Right lung (tissue), 10 donors: ENCODE data around the gene ARPC1B. TPM values are rescaled to one million over a fixed set of nuclear protein-coding genes. Genes with fewer than 3 reads are reported as not detected.
"Not testable (repeated sequence)": the region's sequence is repeated elsewhere in the genome, so short reads cannot be mapped to it uniquely, and the experiment has no call there.

ENCODE experiments used
- DNase-seq, 2 donors: peaks; one replicate each; pipeline ENCODE4 v3.0.0-alpha.2; 2013
- long read RNA-seq, 8 donors: transcript quantifications; one replicate each; lab custom pipeline, GENCODE V29; 2026
- polyA plus RNA-seq, 5 donors: library from polyadenylated mRNA; unstranded; fragments of 120-200 nt; gene quantifications; one replicate each; pipeline versions ENCODE4 v1.2.1 to v1.2.3, GENCODE V29; 2013; ENCODE audit warnings: inconsistent platforms in 1 of 5, low replicate concordance in 1 of 5; ENCODE audit not compliant: insufficient read length in 5 of 5, insufficient read depth in 1 of 5

The ARPC1B gene
- 10 to 100 TPM; 37.4 to 63.7 (median 41.3) TPM for polyA plus RNA-seq
- long read RNA-seq, donor 1, transcript ARPC1B-217 (5 exons, 945 nt), result minor isoform, 5 of 49 reads
- long read RNA-seq, donor 1, transcript ARPC1B-201 (10 exons, 1,564 nt), result major isoform, 32 of 49 reads
- long read RNA-seq, donor 1, partial matches to known transcripts, result 9 of 49 reads
- long read RNA-seq, donor 1, other reads (novel, unspliced or antisense), result 0 of 49 reads
- long read RNA-seq, donor 2, transcript ARPC1B-201 (10 exons, 1,564 nt), result major isoform, 21 of 111 reads
- long read RNA-seq, donor 2, partial matches to known transcripts, result 34 of 111 reads
- long read RNA-seq, donor 2, other reads (novel, unspliced or antisense), result 55 of 111 reads
- long read RNA-seq, donor 3, transcript ARPC1B-201 (10 exons, 1,564 nt), result major isoform, 16 of 177 reads
- long read RNA-seq, donor 3, partial matches to known transcripts, result 103 of 177 reads
- long read RNA-seq, donor 3, other reads (novel, unspliced or antisense), result 52 of 177 reads
- long read RNA-seq, donor 4, transcript ARPC1B-201 (10 exons, 1,564 nt), result major isoform, 5 of 7 reads
- long read RNA-seq, donor 4, partial matches to known transcripts, result 0 of 7 reads
- long read RNA-seq, donor 4, other reads (novel, unspliced or antisense), result 0 of 7 reads
- long read RNA-seq, donor 5, transcript ARPC1B-201 (10 exons, 1,564 nt), result major isoform, 28 of 166 reads
- long read RNA-seq, donor 5, partial matches to known transcripts, result 66 of 166 reads
- long read RNA-seq, donor 5, other reads (novel, unspliced or antisense), result 69 of 166 reads
- long read RNA-seq, donor 6, transcript ARPC1B-201 (10 exons, 1,564 nt), result major isoform, 22 of 293 reads
- long read RNA-seq, donor 6, partial matches to known transcripts, result 189 of 293 reads
- long read RNA-seq, donor 6, other reads (novel, unspliced or antisense), result 77 of 293 reads
- long read RNA-seq, donor 7, transcript ARPC1B-201 (10 exons, 1,564 nt), result major isoform, 18 of 20 reads
- long read RNA-seq, donor 7, partial matches to known transcripts, result 0 of 20 reads
- long read RNA-seq, donor 7, other reads (novel, unspliced or antisense), result 0 of 20 reads
- long read RNA-seq, donor 8, partial matches to known transcripts, result 0 of 4 reads
- long read RNA-seq, donor 8, other reads (novel, unspliced or antisense), result 0 of 4 reads

GRCh38 chr7:99374111-99375064, at the start of gene ARPC1B:
ARPC1B (plus strand) TSS chr7:99374730; CDS start chr7:99385715, 10,985 bp downstream.
- peak in 1 of 2 donors; percentile 34 for DNase-seq

DNA sequence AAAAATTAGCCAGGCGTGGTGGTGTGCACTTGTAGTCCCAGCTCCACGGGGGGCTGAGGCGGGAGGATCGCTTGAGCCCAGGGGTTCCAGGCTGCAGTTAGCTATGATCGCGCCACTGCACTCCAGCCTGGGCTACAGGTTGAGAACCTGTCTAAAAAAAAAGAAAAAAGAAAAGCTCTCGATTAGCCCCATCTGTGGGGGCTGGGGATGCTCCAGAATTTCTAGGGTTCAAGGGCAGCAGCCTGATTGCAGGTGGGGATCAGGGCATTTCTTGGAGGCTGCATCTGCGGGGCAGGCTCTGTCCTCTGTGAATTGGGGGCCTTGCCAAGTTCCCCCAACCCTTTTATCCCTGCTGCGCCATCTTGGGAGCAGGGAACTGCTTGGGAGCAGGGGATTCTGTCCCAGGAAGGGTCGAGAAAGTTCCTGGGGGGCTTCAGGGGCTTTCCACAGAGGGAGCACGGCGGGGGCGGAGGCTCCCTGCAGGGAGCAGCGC, 49.5 kb upstream of the ARPC1B start:
- no peak for DNase-seq

GRCh38 chr7:99325592-99326407, 48.7 kb upstream of the ARPC1B start, which contains the start of gene ARPC1A:
ARPC1A (plus strand) TSS chr7:99325898; CDS start chr7:99333354, 7,456 bp downstream.
- peak; percentile 95 for DNase-seq

- DNase-seq, result no peak
Observed at GRCh38 chr7:99326408-99326782, 48.1 kb upstream of the ARPC1B start.

DNA sequence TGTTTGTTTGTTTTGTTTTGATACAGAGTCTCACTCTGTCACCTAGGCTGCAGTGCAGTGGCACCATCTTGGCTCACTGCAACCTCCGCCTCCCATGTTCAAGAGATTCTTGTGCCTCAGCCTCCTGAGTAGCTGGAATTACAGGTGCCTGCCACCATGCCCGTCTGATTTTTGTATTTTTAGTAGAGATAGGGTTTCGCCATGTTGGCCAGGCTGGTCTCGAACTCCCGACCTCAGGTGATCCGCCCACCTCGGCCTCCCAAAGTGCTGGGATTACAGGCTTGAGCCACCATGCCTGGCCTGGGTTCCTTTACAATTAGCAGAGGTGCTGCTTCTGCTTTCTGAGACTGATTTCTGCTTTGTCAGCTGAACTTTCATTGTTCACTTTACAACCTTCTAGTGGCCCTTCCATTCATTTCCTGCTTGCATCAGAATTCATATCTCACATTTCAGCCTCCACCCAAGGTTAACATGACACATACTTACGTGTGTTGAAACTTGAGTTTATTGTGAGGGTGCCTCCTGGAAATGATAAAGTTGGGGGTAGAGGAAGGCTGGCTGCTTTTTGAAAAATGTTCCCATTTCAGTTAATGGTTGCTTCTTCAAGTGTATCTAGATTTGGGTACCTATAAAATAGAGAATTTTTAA, 44.1 kb upstream of the ARPC1B start:
- DNase-seq, result not testable (repeated sequence)

GRCh38 chr7:99331002-99331401, 43.5 kb upstream of the ARPC1B start:
- DNase-seq, result no peak

DNA sequence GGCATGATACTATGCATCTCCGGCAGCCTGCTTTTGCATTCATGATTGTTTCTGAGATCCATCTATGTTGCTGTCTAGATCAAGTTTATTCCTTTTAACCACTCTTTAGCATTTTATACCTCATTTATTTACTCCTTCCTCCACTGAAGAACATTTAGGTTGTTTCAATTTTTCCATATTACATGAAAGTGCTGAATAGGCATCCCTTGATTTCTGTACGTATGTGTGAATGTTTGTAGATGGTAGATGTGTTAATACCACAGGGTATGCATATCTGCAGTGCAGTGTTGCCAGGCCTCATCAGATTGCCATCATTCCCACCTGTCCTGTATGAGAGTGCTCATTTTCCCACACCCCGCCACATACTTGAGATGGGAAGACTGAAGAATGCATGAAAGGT, 34.9 kb upstream of the ARPC1B start:
- no peak for DNase-seq

GRCh38 chr7:99340659-99341058, 33.9 kb upstream of the ARPC1B start:
- DNase-seq, result no peak

GRCh38 chr7:99344061-99344647, 30.4 kb upstream of the ARPC1B start:
- DNase-seq, result no peak

DNA sequence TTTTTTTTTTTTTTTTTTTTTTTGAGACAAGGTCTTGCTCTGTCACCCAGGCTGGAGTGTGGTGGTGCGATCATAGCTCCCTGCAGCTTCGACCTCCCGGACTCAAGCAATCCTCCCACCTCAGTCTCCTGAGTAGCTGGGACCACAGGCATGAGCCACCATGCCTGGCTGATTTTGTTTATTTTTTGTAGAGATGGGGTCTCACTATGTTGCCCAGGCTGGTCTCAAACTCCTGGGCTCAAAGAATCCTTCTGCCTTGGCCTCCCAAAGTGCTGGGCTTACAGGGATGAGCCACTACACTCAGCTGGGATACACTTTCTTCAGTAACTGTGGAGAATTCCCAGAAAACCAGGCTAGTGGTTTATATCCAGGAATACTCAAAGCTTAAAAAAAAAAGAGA, 23.9 kb upstream of the ARPC1B start:
- not testable (repeated sequence) for DNase-seq

GRCh38 chr7:99352247-99352646, 22.3 kb upstream of the ARPC1B start:
- DNase-seq, result no peak

GRCh38 chr7:99355098-99355497, 19.4 kb upstream of the ARPC1B start:
- DNase-seq, result no peak

DNA sequence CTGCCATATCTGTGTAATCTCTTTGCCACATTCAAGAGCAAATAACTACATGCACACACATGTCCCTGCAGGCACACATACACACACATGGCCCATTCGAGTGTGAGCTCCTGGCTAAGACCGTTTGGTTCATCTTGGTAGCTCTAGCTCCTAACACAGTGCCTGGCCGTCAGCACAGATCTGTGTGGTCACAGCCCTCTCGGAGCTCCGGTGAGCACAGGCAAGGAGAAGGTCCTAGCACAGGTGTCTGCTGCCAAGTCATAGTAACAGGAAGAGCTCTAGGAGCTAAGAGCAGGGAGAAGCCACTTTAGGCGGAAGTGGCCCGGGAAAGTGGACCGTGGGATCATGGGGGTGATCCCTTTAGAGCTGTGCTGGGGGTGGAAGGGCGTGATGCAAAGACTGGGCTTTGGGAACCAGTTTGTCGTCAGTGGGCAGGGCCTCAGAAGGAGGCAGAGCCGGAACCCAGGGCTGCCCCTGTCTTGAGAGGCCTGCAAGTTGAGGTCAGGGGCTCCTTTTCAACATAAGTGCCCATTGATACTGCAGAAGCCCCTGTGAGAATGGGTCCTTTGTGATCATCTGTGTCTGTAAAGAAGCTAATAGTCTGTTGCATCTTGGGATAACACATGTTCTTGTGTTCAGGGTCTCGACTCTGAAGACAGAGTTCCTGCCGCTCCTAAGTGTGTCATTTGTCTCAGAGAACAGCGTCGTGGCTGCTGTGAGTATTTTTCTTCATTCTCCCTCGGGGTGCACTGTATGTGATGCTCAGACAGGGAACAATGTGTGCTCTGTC, 16.6 kb upstream of the ARPC1B start:
- DNase-seq, result no peak

- DNase-seq, result not testable (repeated sequence)
Observed at GRCh38 chr7:99358521-99358920, 16.0 kb upstream of the ARPC1B start.

DNA sequence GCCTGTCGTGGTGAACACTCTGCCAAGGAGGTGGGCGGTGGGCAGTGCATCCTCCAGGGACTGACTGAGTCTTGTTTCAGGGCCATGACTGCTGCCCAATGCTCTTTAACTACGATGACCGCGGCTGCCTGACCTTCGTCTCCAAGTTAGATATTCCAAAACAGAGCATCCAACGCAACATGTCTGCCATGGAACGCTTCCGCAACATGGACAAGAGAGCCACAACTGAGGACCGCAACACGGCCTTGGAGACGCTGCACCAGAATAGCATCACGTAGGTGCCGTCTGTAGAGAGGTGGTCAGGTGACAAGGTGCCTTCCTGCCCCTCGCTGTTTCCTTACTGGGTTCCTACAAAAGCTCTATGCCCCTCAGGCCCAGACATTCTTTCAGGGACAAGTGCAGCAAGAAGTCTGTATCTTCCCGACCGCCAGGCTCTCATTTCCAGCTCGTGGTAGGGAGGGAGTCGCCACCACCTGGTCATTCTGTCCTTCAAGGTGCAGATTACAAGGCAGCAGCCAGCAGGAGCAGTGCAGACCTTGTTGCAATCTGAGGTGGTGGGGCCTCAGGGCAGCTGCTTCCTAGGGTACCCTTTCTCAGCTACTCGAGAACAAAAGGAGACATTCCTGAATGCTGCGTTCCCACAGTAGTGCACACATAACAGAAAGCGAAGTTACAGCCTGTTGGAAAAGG, 14.9 kb upstream of the ARPC1B start:
- no peak for DNase-seq

DNA sequence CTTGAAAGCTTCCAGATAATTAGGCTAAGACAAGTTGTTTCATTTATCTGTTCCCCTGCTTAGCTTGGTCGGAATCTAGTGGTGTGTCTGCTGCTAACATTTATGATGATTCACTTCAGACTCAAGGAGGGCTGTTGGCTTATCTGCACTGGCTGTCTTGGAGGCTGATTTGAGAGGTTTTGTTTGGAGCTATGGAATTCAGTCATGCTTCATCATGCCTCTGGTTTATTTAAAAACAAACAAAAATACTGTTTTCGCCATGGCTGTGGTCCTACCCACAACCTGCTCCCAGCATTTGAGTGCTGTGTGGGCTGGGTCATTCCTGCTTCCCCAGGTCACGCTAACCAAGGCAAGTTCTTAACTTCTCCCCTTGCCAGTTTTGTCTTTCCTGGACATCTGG, 11.7 kb upstream of the ARPC1B start:
- no peak for DNase-seq

- no peak for DNase-seq
Observed at GRCh38 chr7:99363286-99363685, 11.2 kb upstream of the ARPC1B start.
